Panc1 (cell line): ENCODE results near the gene ATG16L2. TPM values are rescaled to one million over a fixed set of nuclear protein-coding genes. Genes with fewer than 3 reads are reported as not detected.
A peak's percentile ranks its signal among the peaks of the same experiment; 100 is the strongest.

Source experiments
- ATAC-seq: fragments of 200-7000 bp; cut with Tn5 transposase; 2 replicates; pipeline ENCODE4 v1.9.1; 2020; ENCODE audit warnings: mild to moderate bottlenecking, moderate library complexity
- BruUV-seq: library from RNA; stranded (reverse); fragments of 400-500 nt; replicated peaks from 2 replicates; lab custom pipeline; 2021; lab: Mats Ljungman, UMichigan
- CTCF ChIA-PET: fragments of 300-600 bp; sonication (Branson Sonifier 250); formaldehyde crosslinking; loops from one replicate; lab custom pipeline; 2022; ENCODE audit warnings: antibody characterized with exemption; lab: Charles Lee
- POLR2A ChIA-PET: fragments of 300-600 bp; sonication (Branson Sonifier 250); formaldehyde crosslinking; loops from one replicate; lab custom pipeline; 2022; ENCODE audit warnings: antibody characterized with exemption; lab: Charles Lee
- DNase-seq: peaks from one replicate; pipeline ENCODE4 v3.0.0-alpha.2; 2010; ENCODE audit warnings: low read depth, low spot score
- H3K27ac ChIP-seq: 2 replicates; pipeline ENCODE4 v1.5.1; 2011; ENCODE audit warnings: mild to moderate bottlenecking, low read length, inconsistent platforms
- H3K27me3 ChIP-seq: fragments of 200-500 bp; sonication (Bioruptor generic); 2 replicates; pipeline ENCODE4 v1.6.0; 2014; ENCODE audit warnings: low read length, inconsistent platforms; ENCODE audit not compliant: control insufficient read depth, insufficient read depth
- H3K36me3 ChIP-seq: fragments of 200-500 bp; sonication (Bioruptor generic); 2 replicates; pipeline ENCODE4 v1.5.1; 2014; ENCODE audit warnings: inconsistent platforms, mild to moderate bottlenecking, low read length, moderate library complexity; ENCODE audit not compliant: control insufficient read depth, insufficient read depth
- H3K4me1 ChIP-seq: 2 replicates; pipeline ENCODE4 v1.5.1; 2011; ENCODE audit warnings: inconsistent platforms, mild to moderate bottlenecking, low read length, moderate library complexity; ENCODE audit not compliant: control insufficient read depth, insufficient read depth
- H3K4me3 ChIP-seq, 2 experiments: 2 replicates each; pipeline ENCODE4 v1.5.1; 2011 to 2012; ENCODE audit warnings: low read depth in 2 of 2, low read length in 2 of 2, mild to moderate bottlenecking in 2 of 2, inconsistent platforms in 1 of 2, moderate library complexity in 1 of 2
- H3K9me3 ChIP-seq: fragments of 200-500 bp; sonication (Bioruptor generic); 2 replicates; pipeline ENCODE4 v1.5.1; 2014; ENCODE audit warnings: low read depth, mild to moderate bottlenecking, inconsistent platforms, low read length, moderate library complexity; ENCODE audit not compliant: control insufficient read depth, insufficient read depth
- CTCF ChIP-seq: fragments of 450-650 bp; IDR thresholded peaks from 2 replicates; pipeline ENCODE4 v1.5.1; 2017; ENCODE audit warnings: mild to moderate bottlenecking
- POLR2AphosphoS5 ChIP-seq: IDR thresholded peaks from 2 replicates; pipeline ENCODE4 v1.6.1; 2012; ENCODE audit warnings: mild to moderate bottlenecking, low read depth, low read length, moderate library complexity
- SIN3A ChIP-seq: IDR thresholded peaks from 2 replicates; pipeline ENCODE4 v1.6.1; 2012; ENCODE audit warnings: low read depth, mild to moderate bottlenecking, low read length, moderate library complexity, borderline replicate concordance; ENCODE audit not compliant: insufficient read depth
- TCF7L2 ChIP-seq: IDR thresholded peaks from 2 replicates; pipeline ENCODE4 v1.6.1; 2011; ENCODE audit warnings: mild to moderate bottlenecking, low read depth, low read length, inconsistent platforms
- in situ Hi-C: cut with HindIII; loops from 2 replicates; pipeline ENCODE4 v1.10.0; 2016; ENCODE audit warnings: low sequenced_read_pairs, low pct_unique_long_range_greater_than_20kb
- intact Hi-C: fragments of 100-400 bp; cut with micrococcal nuclease; formaldehyde crosslinking; loops from one replicate; pipeline ENCODE4 v1.10.0; 2022; ENCODE audit not compliant: unreplicated experiment
- total RNA-seq: library from RNA; stranded (reverse); gene quantifications from one replicate; pipeline ENCODE4 v1.2.1, GENCODE V29; 2021; ENCODE audit not compliant: unreplicated experiment
- TF ChIP-seq, protein P1 (sequence below), 2 experiments: IDR thresholded peaks; 2 replicates each; pipeline ENCODE4 v1.6.1; 2011 to 2012; ENCODE audit warnings: low read depth in 2 of 2, control low read depth in 1 of 2, low read length in 1 of 2, mild to moderate bottlenecking in 1 of 2, moderate library complexity in 1 of 2; ENCODE audit not compliant: insufficient read depth in 1 of 2

ATG16L2 gene
- total RNA-seq, 1 experiment from 2014 or later = 14.6 TPM

- no peak overlapping the region for H3K4me3 ChIP-seq
- H3K36me3 ChIP-seq = no peaks in the 10 kb centered on the region
- peaks cover 10% of the 10 kb centered on the region for H3K4me1 ChIP-seq
- CTCF ChIA-PET = interaction anchor here (0.6 to 0.7 kb wide), 2 partner anchors 30 to 374 kb away, joined by 4 read pairs; no protein-coding TSS in a partner anchor
- DNase-seq (no peak), ATAC-seq (no peak)
- in situ Hi-C loops = no loop called here
- no peaks in the 10 kb centered on the region for H3K9me3 ChIP-seq
- POLR2A ChIA-PET = no interaction called here
- H3K27ac ChIP-seq = no peak overlapping the region
- no peaks in the 10 kb centered on the region for H3K27me3 ChIP-seq
- intact Hi-C loops = no loop called here
- BruUV-seq = no TSS peak
- TF ChIP-seq POLR2AphosphoS5 (no peak), SIN3A (no peak), TCF7L2 (no peak), CTCF (no peak)
- TF ChIP-seq, protein P1, sequence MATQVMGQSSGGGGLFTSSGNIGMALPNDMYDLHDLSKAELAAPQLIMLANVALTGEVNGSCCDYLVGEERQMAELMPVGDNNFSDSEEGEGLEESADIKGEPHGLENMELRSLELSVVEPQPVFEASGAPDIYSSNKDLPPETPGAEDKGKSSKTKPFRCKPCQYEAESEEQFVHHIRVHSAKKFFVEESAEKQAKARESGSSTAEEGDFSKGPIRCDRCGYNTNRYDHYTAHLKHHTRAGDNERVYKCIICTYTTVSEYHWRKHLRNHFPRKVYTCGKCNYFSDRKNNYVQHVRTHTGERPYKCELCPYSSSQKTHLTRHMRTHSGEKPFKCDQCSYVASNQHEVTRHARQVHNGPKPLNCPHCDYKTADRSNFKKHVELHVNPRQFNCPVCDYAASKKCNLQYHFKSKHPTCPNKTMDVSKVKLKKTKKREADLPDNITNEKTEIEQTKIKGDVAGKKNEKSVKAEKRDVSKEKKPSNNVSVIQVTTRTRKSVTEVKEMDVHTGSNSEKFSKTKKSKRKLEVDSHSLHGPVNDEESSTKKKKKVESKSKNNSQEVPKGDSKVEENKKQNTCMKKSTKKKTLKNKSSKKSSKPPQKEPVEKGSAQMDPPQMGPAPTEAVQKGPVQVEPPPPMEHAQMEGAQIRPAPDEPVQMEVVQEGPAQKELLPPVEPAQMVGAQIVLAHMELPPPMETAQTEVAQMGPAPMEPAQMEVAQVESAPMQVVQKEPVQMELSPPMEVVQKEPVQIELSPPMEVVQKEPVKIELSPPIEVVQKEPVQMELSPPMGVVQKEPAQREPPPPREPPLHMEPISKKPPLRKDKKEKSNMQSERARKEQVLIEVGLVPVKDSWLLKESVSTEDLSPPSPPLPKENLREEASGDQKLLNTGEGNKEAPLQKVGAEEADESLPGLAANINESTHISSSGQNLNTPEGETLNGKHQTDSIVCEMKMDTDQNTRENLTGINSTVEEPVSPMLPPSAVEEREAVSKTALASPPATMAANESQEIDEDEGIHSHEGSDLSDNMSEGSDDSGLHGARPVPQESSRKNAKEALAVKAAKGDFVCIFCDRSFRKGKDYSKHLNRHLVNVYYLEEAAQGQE (IDR thresholded peaks at IDR 0.05; ENCODE audit: insufficient read depth in 1 of 2, low read depth in 2 of 2, low read length in 1 of 2) = no peak
Observed at GRCh38 chr11:72818971-72819370, 4.8 kb downstream of the ATG16L2 start.

DNA sequence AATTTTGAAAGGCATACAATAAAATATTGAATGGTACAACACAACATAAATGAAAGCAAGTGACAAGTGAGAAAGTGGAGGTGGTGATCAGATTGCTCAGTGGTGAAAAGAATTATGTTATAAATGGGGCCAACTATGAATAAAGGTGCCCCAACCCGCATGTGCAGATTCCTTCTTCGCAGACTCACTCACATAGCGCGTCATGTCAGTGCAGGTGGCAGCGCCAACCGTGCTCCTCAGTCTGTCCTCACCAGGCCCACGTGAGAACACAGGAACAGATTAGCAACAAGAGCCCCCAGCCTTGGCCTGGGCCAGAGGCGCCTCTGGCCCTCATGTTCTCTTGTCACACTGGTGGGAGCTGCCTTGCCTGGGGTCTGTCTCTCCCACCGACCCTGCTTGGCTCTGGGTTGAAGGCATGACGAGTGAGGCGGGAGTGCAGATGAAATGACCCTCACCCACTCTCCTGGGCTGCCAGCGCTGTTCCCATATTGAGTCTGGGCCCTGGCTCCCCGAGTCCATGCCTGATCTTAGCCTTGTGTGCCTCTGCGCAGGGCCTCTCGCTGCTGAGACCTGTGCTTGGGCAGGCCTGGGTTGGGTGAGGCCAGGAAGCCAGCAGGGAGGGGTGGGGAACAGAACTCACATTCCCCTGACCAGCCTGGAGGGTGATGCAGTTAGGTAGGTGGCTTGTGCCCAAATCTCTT is 6.4 kb downstream of the ATG16L2 start:
- in situ Hi-C loops = no loop called here
- POLR2A ChIA-PET = interaction anchor here (0.6 kb wide), 1 partner anchor 487 kb away, joined by 3 read pairs; no protein-coding TSS in a partner anchor
- intact Hi-C loops = no loop called here

More for the DNA sequence above, 6.4 kb downstream of the ATG16L2 start:
- H3K36me3 ChIP-seq = no peaks in the 10 kb centered on the region
- H3K4me3 ChIP-seq = no peak overlapping the region
- H3K9me3 ChIP-seq = no peaks in the 10 kb centered on the region
- H3K4me1 ChIP-seq = peaks cover 8% of the 10 kb centered on the region
- H3K27me3 ChIP-seq = no peaks in the 10 kb centered on the region
- CTCF ChIA-PET = interaction anchor here (0.6 kb wide), 1 partner anchor 573 kb away, joined by 3 read pairs; no protein-coding TSS in a partner anchor
- TF ChIP-seq, protein P1 (IDR thresholded peaks at IDR 0.05; ENCODE audit: insufficient read depth in 1 of 2, low read depth in 2 of 2, low read length in 1 of 2) = no peak
- TF ChIP-seq CTCF = no peak
- no peak for TF ChIP-seq POLR2AphosphoS5
- no peak for TF ChIP-seq SIN3A
- TF ChIP-seq TCF7L2 = no peak
- H3K27ac ChIP-seq = no peak overlapping the region
- DNase-seq = no peak
- no peak for ATAC-seq
- BruUV-seq = TSS peak; percentile 38
